Urinary bladder (tissue), 4 donors: Measurements from ENCODE around the gene AKT3. TPM values are rescaled to one million over a fixed set of nuclear protein-coding genes. Genes with fewer than 3 reads are reported as not detected.

Experiments used
- DNase-seq: peaks from one replicate; pipeline ENCODE4 v3.0.0-alpha.2; 2015; ENCODE audit errors: extremely low spot score
- H3K27ac ChIP-seq: one replicate; pipeline ENCODE4 v1.5.1; 2013; ENCODE audit warnings: low read depth, mild to moderate bottlenecking, moderate library complexity
- H3K36me3 ChIP-seq: one replicate; pipeline ENCODE4 v1.6.1; 2013; ENCODE audit warnings: mild to moderate bottlenecking, moderate library complexity; ENCODE audit not compliant: insufficient read depth
- H3K4me1 ChIP-seq: one replicate; pipeline ENCODE4 v1.6.1; 2013; ENCODE audit warnings: mild to moderate bottlenecking, moderate library complexity; ENCODE audit not compliant: insufficient read depth
- H3K4me3 ChIP-seq: one replicate; pipeline ENCODE4 v1.5.1; 2013; ENCODE audit warnings: low read depth, low read length
- WGBS: extraction: QIAGEN DNeasy Blood & Tissue Kit; methylation state at CpG from one replicate; pipeline ENCODE4 v1.1.7; 2013; 5-methylcytosine and 5-hydroxymethylcytosine counted together
- polyA plus RNA-seq: library from polyadenylated mRNA; stranded (reverse); fragments of 200-250 nt; gene quantifications from one replicate; pipeline ENCODE4 v1.2.3, GENCODE V29; 2013
- total RNA-seq: library from RNA; depleted of rRNA; stranded (reverse); fragments of >200 nt; gene quantifications from one replicate; pipeline ENCODE4 v1.2.3, GENCODE V29; 2014
- donor health status: healthy with polysubstance abuse.
- donor health status: healthy.

The AKT3 gene
- total and polyA plus RNA-seq, 2 donors = 43.0 to 94.3 TPM

DNA sequence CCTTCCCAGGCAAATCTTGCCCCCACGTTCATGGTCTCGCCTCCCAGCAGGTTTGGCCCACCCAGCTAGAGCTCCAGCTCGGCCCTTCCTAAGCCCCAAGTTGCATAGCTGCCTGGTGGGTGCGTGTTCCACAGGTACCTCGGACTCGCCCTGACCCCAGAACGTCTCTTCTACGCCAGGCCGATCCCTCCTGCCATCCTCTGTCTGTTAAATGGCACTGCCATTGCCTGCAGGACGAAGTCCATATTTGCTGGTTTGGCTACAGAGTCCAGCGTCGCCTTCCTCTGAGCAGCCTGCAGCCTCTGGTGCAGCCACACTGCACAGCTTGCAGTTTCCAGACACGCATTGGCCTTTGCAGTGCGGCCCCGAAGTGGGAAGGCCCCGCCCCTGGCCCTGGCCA is 366.1 kb downstream of the AKT3 start:
- Histone ChIP-seq H3K27ac (no peak overlapping the region), H3K4me3 (no peak overlapping the region), H3K4me1 (no peaks in the 10 kb centered on the region), H3K36me3 (no peaks in the 10 kb centered on the region)
- WGBS = 96% methylated on average over 16 of the region's 16 CpGs
- no peak for DNase-seq

DNA sequence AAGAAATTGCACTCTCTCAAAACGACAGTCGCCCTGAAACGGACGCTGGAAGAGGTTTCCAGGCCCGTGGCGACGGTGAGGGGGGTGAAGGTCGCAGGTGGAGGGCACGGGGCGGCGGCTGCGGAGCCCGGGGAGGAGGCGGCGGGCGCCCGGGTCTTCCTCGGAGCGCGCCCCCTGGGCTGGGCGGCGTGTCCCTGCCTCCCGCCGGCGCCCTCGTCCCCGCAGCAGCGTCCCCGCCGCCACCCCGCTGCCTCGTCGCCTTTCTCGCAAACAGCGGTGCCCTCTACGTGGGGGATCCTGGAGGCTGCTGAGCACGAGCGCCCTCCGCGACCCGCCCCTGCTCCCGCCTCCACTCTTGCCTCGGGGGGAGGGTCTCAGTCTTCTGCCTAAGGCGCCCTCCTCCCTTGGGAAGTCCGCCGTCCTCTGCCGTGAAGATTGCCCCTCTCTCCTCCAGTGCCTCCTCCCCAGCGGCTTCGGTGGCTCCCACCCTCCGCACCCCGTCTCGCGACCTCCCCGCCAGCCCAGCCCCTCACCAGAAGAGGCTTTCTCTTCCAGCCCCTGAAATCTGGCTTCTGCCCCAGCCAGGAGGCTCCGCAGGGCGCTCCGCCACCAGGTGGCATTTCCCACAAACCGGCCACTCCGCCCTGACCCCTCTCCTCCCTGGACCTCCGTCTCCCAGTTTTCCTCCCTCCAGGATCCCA is 366.8 kb downstream of the AKT3 start:
- no peaks in the 10 kb centered on the region for H3K36me3 ChIP-seq
- no peak overlapping the region for H3K27ac ChIP-seq
- H3K4me1 ChIP-seq = no peaks in the 10 kb centered on the region
- peak overlapping the region; percentile 27 for H3K4me3 ChIP-seq
- WGBS = 13% methylated on average over 60 of the region's 60 CpGs
- no peak for DNase-seq

DNA sequence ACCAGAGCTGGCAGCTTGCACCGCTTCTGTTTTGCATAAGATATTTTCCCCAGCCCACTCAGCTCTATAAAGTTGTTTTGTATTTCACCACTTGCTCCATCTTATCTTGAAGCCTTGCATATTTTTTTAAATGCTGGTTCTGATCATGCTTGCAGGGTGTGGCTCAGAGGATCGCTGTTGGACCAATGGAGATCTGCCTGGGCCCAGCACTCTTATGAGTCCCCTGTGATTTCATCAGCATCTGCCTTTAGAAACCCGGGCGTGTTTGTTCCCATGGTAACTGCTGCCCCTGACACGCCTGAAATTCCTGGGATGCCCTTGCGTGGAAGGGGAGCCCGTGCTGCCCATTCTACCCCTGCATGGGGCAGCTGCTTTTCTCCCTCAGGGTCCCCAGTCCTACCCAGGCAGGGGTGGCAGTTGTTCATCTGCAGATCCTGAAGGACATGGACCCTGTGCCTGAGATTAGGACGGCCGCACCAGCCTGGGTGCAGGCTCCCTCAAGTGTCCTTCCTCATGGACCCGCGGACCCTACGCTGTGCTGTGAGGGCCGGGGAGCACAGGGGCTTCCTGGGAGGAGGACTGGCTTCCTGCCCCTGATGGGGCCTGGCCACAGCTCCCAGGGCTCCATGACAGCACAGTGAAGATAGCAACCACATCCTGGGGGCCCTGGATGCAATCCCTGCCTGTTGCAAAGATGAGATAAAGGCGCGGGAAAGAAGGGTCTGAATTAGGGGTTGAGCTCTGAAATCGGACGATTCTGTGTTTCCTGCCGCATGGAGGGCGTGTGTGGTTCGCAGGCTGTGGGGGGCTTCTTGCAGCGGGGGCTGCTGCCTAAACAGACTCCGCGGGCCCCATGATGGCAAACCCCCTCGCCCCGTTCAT is 367.7 kb downstream of the AKT3 start:
- no peaks in the 10 kb centered on the region for H3K36me3 ChIP-seq
- no peak overlapping the region for H3K27ac ChIP-seq
- WGBS = 31% methylated on average over 25 of the region's 25 CpGs
- peak overlapping the region; percentile 27 for H3K4me3 ChIP-seq
- DNase-seq = no peak
- no peaks in the 10 kb centered on the region for H3K4me1 ChIP-seq

DNA sequence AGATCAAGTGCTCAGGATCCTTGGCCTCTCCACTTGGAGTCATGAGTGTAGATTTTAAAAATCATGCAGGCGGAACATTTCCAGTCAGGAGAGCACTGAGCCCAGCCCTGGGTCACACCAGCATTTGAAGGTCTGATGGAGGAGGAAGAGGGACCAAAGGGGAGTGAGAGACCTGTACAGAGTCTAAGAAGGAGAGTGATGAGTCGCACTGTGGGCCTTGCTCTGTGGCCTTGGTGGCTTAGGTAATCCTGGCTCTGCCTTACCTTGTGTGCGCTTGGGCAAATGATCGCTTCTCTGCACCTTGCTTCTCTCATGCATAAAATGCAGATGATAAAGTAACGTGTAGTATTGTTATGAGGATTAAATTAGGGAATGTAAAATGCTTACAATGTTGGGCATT is 368.9 kb downstream of the AKT3 start:
- no peak for DNase-seq
- H3K27ac ChIP-seq = no peak overlapping the region
- no peaks in the 10 kb centered on the region for H3K4me1 ChIP-seq
- H3K36me3 ChIP-seq = no peaks in the 10 kb centered on the region
- no peak overlapping the region for H3K4me3 ChIP-seq
- WGBS = 97% methylated on average over 5 of the region's 5 CpGs

DNA sequence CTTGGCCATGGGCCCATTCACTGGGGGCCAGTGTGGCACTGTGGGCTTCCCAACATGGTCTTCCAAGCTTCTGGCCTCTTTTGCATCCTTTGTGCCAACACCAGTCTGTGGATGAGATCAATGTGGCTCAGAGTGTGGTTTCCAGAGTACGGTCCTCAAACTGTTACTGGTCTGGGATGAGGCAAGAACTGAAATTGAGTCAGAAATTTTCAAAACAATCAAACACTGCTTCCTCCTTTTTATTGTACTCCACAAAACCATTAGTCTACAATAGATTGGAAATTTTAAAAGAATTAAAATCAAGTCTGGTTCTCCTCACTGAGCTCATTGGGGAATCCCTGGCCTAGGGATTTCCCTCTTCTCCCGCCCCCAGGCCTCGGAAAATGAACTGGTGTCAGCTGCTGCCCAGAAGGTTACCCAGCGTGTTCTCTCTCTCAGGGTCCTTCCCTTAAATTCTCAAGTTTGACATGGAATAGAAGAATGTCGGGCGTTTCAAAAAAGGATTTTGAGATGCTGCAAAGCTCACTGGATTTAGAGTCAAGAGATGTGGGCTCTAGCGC is 372.2 kb downstream of the AKT3 start:
- no peaks in the 10 kb centered on the region for H3K36me3 ChIP-seq
- no peak overlapping the region for H3K4me3 ChIP-seq
- no peak for DNase-seq
- H3K27ac ChIP-seq = no peak overlapping the region
- 94% methylated on average over 7 of the region's 7 CpGs for WGBS
- H3K4me1 ChIP-seq = peaks cover 2% of the 10 kb centered on the region

DNA sequence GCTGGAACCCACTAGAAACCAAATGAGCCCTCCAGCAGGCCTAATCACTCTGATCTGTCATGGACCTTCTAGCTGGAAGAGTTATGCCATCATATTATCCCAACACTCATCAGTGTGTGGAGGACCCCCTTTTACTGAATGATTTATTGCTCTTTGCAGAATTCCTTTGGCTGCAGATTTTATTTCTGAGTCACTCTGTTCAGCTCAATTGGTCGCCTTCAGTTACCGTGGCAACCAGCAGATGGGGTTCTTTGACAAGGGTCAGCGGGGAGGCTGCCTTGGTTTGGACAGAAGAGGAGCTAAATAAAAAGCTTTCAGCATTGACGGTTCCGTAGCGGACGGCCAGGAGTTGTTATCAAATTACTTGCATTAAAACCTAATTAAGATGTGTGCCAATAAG is 374.1 kb downstream of the AKT3 start:
- no peak for DNase-seq

DNA sequence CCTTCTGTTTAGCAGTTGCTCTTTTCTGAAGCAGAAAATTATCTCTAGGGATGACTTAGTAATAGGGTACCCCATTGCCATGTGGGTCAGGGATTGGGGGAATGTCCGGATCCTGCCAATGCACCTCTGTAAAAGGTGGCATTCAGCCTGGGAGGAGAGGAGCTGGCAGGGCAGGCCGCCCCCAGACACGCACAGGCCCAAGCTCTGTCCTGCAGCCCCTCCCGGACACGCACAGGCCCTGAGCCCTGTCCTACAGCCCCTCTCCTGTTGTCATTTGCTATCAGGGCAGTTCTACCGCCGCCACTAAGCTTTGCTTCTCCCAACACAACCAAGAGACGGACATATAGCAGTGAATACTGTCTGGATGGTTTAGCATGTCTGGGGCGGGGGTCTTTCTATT is 375.1 kb downstream of the AKT3 start:
- WGBS = 98% methylated on average over 9 of the region's 9 CpGs
- Histone ChIP-seq H3K36me3 (no peaks in the 10 kb centered on the region), H3K4me3 (no peak overlapping the region), H3K27ac (no peak overlapping the region), H3K4me1 (peaks cover 2% of the 10 kb centered on the region)
- no peak for DNase-seq

More for the DNA sequence above, 374.1 kb downstream of the AKT3 start:
- Histone ChIP-seq H3K27ac (no peak overlapping the region), H3K4me3 (no peak overlapping the region), H3K4me1 (peaks cover 2% of the 10 kb centered on the region), H3K36me3 (no peaks in the 10 kb centered on the region)
- 81% methylated on average over 7 of the region's 7 CpGs for WGBS

DNA sequence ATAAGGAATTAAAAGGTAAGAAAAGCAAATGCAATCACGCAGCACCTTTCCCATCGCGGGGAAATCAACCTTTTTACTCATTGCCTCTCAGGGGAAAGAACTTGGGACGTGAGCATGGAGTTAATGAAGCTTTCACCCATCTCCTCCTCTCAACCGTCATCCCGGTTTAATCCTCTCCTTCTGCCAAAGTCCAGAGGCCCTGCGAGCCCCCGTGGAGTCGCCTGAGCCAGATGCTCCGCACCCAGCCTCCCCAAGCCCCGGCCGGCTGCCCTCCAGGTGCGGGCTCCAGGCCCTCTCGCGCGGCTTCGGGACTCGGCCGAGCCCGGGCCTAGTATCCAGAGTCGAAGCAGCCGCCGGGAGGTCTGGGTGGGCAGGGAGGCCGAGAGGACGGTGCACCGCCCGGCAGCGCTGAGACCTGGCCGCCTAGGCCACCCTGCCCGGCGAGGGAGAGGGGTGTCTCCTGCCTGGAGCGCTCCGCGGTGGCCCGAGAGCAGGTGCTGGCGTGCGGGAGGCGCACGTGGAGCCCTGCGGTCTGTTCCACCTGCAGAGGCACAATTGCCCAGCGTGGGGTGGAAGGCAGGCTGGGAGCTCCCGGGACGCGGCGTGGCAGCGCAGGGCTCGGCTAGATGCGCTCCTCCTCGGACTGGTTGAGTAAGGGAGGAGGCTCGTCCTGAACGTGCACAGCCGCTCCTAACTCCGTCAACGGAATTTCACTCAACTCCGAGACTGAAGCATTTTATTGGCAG is 375.7 kb downstream of the AKT3 start:
- Histone ChIP-seq H3K27ac (no peak overlapping the region), H3K4me3 (peak overlapping the region; percentile 0), H3K4me1 (peaks cover 2% of the 10 kb centered on the region), H3K36me3 (no peaks in the 10 kb centered on the region)
- 75% methylated on average over 55 of the region's 55 CpGs for WGBS
- no peak for DNase-seq

DNA sequence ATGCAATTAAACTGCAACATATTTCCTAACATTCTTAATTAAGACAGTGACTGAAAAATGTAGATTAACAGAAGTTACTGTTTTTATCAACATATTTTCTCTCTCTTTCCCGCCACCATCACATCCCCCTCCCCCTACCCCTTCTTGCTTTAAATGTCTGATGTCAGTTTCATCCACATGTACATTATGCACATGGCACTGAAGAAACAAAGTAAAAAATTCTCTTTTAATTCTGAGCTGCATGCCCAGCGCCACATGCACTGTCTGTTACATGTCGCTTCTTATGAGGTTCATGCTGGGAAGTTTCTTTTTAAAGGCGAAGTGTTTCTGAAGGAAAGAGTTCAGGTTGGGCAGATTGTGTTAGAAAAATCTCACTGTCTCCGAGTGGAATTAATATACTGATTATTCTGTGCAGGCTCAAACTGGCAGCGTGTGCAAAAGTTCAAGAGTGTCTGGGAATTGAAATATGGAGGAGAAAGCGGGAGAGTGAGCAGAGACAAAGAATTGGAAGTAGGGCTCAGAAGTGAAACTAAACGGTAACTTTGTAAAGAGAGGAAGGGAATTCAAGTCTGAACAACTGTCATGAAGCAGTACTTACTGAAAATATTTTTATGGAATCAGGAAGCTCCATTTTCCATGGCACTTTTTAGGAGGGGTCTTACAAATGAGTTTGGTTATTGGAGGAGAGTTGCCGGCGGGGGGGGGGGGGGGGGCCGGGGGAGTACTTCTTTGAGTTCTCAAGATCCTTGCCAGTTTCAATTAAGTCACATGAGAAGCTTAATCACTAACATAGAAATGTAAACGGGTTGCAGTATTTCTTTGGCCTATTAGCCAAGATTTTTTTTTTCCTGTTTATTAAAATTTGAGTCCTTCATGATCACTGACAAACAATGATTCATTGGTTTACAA is 376.6 kb downstream of the AKT3 start:
- no peak for DNase-seq
- H3K4me3 ChIP-seq = peak overlapping the region; percentile 37
- no peaks in the 10 kb centered on the region for H3K36me3 ChIP-seq
- no peak overlapping the region for H3K27ac ChIP-seq
- WGBS = 10% methylated on average over 12 of the region's 12 CpGs
- peaks cover 2% of the 10 kb centered on the region for H3K4me1 ChIP-seq

DNA sequence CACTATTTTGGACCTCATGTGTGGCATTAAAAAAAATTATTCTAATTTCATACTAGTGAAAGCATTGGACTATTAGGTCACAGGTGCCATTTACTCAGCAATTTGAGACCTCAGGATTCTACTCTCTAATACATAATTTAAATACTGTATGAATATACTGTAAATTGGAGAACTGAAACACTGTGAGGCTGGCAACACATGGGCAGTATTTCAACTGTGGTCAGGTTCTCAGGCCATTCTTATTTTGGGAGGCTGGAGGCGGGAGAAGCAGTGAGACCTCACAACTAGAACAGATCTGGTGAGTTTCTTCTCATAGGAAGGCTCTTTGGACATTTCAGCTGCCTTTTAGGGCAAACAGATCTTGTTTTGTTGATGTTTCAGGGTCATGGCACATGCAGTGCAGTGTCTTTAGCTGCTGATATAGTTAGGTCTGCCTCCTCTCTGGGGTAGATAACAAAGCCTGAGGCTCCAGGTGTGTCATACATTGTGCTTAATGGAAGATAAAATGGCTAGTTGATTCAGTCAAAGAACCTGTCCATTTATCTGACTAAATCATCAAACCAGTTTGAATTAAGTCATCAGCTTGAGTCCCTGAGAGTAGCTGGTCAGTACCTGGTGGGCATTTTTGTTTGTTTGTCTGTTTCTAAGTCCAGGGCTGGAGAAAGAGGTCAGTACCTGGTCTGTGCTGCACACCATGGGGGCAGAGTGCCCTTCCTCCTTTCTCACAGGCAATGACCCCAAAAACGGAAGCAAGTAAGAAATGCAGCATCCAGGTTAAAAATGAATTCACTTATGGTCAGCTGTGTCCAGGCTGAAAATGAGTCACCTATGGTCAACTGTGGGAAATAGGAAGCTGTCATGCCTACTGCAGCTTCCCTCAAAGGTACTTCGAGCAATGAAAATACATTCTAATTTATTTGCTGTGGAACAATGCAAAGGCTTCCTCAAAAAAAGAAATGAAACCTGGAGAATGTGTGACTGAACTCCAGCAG is 378.0 kb downstream of the AKT3 start:
- 82% methylated on average over 3 of the region's 3 CpGs for WGBS
- Histone ChIP-seq H3K4me1 (peaks cover 2% of the 10 kb centered on the region), H3K36me3 (no peaks in the 10 kb centered on the region), H3K27ac (no peak overlapping the region), H3K4me3 (no peak overlapping the region)
- no peak for DNase-seq

DNA sequence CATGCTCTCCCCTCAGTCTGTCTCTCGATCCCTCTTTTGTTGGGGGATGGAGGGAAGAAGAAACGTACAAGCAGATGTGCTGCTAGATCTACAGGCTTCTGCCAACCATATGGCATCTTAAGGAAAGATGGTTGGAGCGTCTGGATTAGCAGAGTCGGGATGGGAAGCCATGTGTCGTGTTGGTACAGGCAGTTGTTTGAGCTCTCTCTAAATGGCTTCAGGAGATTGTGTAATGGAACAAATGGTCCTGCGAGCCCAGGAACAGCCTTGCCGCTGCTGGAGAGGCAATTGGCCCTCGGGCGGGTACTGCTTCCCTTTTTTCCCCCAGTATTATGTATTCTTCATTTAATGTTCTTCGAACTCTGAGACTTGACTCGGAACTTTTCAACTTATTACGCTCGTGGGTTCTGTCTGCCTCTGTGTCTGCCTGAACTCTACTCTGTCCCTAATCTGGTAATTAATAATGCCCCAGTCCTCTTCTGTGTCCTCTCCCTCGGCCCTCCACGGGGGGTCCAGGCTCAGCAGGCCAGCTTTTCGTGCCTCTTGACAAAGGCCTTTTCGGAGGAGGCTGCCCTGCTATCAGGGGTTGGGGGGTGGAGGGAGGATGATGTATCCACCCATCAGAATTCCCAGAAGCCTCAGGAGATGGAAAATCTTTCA is 378.9 kb downstream of the AKT3 start:
- peaks cover 2% of the 10 kb centered on the region for H3K4me1 ChIP-seq
- no peak overlapping the region for H3K4me3 ChIP-seq
- H3K27ac ChIP-seq = no peak overlapping the region
- DNase-seq = no peak
- H3K36me3 ChIP-seq = no peaks in the 10 kb centered on the region
- 87% methylated on average over 17 of the region's 17 CpGs for WGBS
